Activated CD4-positive, alpha-beta T cell treated with anti-CD3 and anti-CD28 coated beads, Interleukin-2, Interleukin-4, amounts not matched to agents 100 ng/mL and 50 ng/mL, durations not matched to agents 16 hours and 8 hours (primary cell): ENCODE measurements around the gene DIRAS1.
"Not testable (repeated sequence)": the region's sequence is repeated elsewhere in the genome, so short reads cannot be mapped to it uniquely, and the experiment has no call there.

Experiments
- DNase-seq: peaks from one replicate; pipeline ENCODE4 v3.0.0-alpha.2; 2020; ENCODE audit warnings: low spot score

DIRAS1 gene

GRCh38 chr19:2726904-2727639 lies 5.9 kb upstream of the DIRAS1 start:
- no peak for DNase-seq

- DNase-seq: no peak
These were observed 5.1 kb upstream of the DIRAS1 start for GRCh38 chr19:2726160-2726855.

- no peak for DNase-seq
These were observed 3.0 kb upstream of the DIRAS1 start for GRCh38 chr19:2724148-2724557.

GRCh38 chr19:2723747-2724146 lies 2.6 kb upstream of the DIRAS1 start:
- DNase-seq: no peak

GRCh38 chr19:2723345-2723715 lies 2.2 kb upstream of the DIRAS1 start:
- no peak for DNase-seq

GRCh38 chr19:2722541-2723344 lies 1.6 kb upstream of the DIRAS1 start:
- no peak for DNase-seq

GRCh38 chr19:2721570-2722540 lies 683 bp upstream of the DIRAS1 start:
- no peak for DNase-seq

- DNase-seq: peak; percentile 6
These were observed 1.0 kb downstream of the DIRAS1 start for GRCh38 chr19:2719920-2720776.

GRCh38 chr19:2719232-2719735 lies 1.9 kb downstream of the DIRAS1 start:
- no peak for DNase-seq

GRCh38 chr19:2717638-2718541 lies 3.3 kb downstream of the DIRAS1 start:
- no peak for DNase-seq

GRCh38 chr19:2716722-2717637 lies 4.2 kb downstream of the DIRAS1 start:
- DNase-seq: no peak

- no peak for DNase-seq
These were observed 4.9 kb downstream of the DIRAS1 start for GRCh38 chr19:2716275-2716650.

GRCh38 chr19:2715470-2716274 lies 5.5 kb downstream of the DIRAS1 start:
- no peak for DNase-seq

GRCh38 chr19:2714531-2715269 lies 6.5 kb downstream of the DIRAS1 start:
- DNase-seq: no peak

GRCh38 chr19:2714102-2714501 lies 7.1 kb downstream of the DIRAS1 start:
- DNase-seq: not testable (repeated sequence)

- not testable (repeated sequence) for DNase-seq
These were observed 8.0 kb downstream of the DIRAS1 start for GRCh38 chr19:2713170-2713569.

GRCh38 chr19:2711875-2712205 lies 9.3 kb downstream of the DIRAS1 start:
- no peak for DNase-seq
